HepG2 (cell line): Measurements from ENCODE around the gene TBC1D1. TPM values are rescaled to one million over a fixed set of nuclear protein-coding genes. Genes with fewer than 3 reads are reported as not detected.

Source experiments
- ATAC-seq: fragments of 200-7000 bp; cut with Tn5 transposase; 3 replicates; pipeline ENCODE4 v1.9.1; 2020; ENCODE audit warnings: mild to moderate bottlenecking, moderate library complexity
- BruUV-seq: library from RNA; stranded (reverse); fragments of 400-500 nt; replicated peaks from 2 replicates; lab custom pipeline; 2021; lab: Mats Ljungman, UMichigan
- CTCF ChIA-PET: fragments of 300-600 bp; formaldehyde crosslinking; extraction: SDS; loops from one replicate; lab custom pipeline; 2021; ENCODE audit warnings: low total read pairs, inconsistent platforms, low intra/inter-chr PET ratio; lab: Yijun Ruan, JAX
- POLR2A ChIA-PET: fragments of 350-600 bp; sonication (Branson Sonifier 250); formaldehyde crosslinking; loops from one replicate; lab custom pipeline; 2020; ENCODE audit warnings: antibody characterized with exemption, inconsistent platforms; lab: Yijun Ruan, JAX
- DNase-seq: peaks from one replicate; pipeline ENCODE4 v3.0.0-alpha.2; 2015; ENCODE audit warnings: low spot score
- FAIRE-seq: peaks from 3 replicates; lab custom pipeline; 2011; peaks lifted over from hg19 to GRCh38; lab: Jason Lieb, UNC
- H2AFZ ChIP-seq: one replicate; pipeline ENCODE4 v1.6.1; 2011; ENCODE audit warnings: low read length, inconsistent platforms
- H3K27ac ChIP-seq: fragments of 300-600 bp; 3 replicates; pipeline ENCODE4 v1.8.0; 2011; ENCODE audit warnings: mixed run types, mild to moderate bottlenecking, mixed read lengths, low read length, inconsistent platforms; ENCODE audit not compliant: insufficient read depth; ENCODE audit errors: extremely low read length
- H3K27me3 ChIP-seq, 2 experiments: fragments of 200-600 bp in 1 of 2; 2 replicates in 1 of 2; 3 replicates in 1 of 2; pipeline versions ENCODE4 v1.6.0 to v1.8.0; 2011; ENCODE audit warnings: low read length in 2 of 2, mild to moderate bottlenecking in 2 of 2, moderate library complexity in 2 of 2, inconsistent platforms in 1 of 2; ENCODE audit not compliant: insufficient read depth in 2 of 2, control insufficient read depth in 1 of 2
- H3K36me3 ChIP-seq, 2 experiments: fragments of 200-600 bp in 1 of 2; replicated peaks in 1 of 2; 2 replicates in 1 of 2; 3 replicates in 1 of 2; pipeline versions ENCODE4 v1.5.1 to v1.8.0; 2011; ENCODE audit warnings: low read length in 2 of 2, inconsistent platforms in 1 of 2; ENCODE audit not compliant: insufficient read depth in 2 of 2, control insufficient read depth in 1 of 2
- H3K4me1 ChIP-seq: 2 replicates; pipeline ENCODE4 v1.5.1; 2012; ENCODE audit warnings: low read length, inconsistent platforms; ENCODE audit not compliant: insufficient read depth
- H3K4me2 ChIP-seq: 2 replicates; pipeline ENCODE4 v1.6.0; 2011; ENCODE audit warnings: low read depth, low read length, inconsistent platforms
- H3K4me3 ChIP-seq, 3 experiments: fragments of 200-600 bp in 1 of 3; sonication (generic), shearing (Covaris generic) in 1 of 3; replicated peaks in 1 of 3; 2 replicates each; pipeline ENCODE4 v1.5.1; 2011 to 2016; ENCODE audit warnings: low read length in 3 of 3, inconsistent platforms in 2 of 3, low read depth in 2 of 3, mild to moderate bottlenecking in 2 of 3, control low read depth in 1 of 3, mixed read lengths in 1 of 3; ENCODE audit not compliant: insufficient read depth in 1 of 3
- H3K79me2 ChIP-seq: one replicate; pipeline ENCODE4 v1.6.1; 2011; ENCODE audit warnings: low read length, inconsistent platforms; ENCODE audit not compliant: insufficient read depth
- H3K9ac ChIP-seq: 2 replicates; pipeline ENCODE4 v1.6.0; 2011; ENCODE audit warnings: mild to moderate bottlenecking, low read depth, low read length, inconsistent platforms; ENCODE audit not compliant: insufficient read depth
- H3K9me3 ChIP-seq: 2 replicates; pipeline ENCODE4 v1.5.1; 2012; ENCODE audit warnings: mild to moderate bottlenecking, low read length
- H4K20me1 ChIP-seq: 2 replicates; pipeline ENCODE4 v1.6.0; 2011; ENCODE audit warnings: inconsistent platforms, mild to moderate bottlenecking, low read length, moderate library complexity; ENCODE audit not compliant: insufficient read depth
- DPF2 ChIP-seq: sonication (generic); formaldehyde crosslinking; IDR thresholded peaks from 2 replicates; pipeline ENCODE4 v1.4.0; 2020; ENCODE audit warnings: mild to moderate bottlenecking, low read depth, missing genetic modification reagents, borderline replicate concordance
- FOSL2 ChIP-seq: sonication (generic); formaldehyde crosslinking; IDR thresholded peaks from 2 replicates; pipeline ENCODE4 v1.4.0; 2020; ENCODE audit warnings: missing genetic modification reagents
- HHEX ChIP-seq: IDR thresholded peaks from 2 replicates; pipeline ENCODE4 v1.6.1; 2016; ENCODE audit warnings: control low read depth
- KLF16 ChIP-seq, 2 experiments: sonication (generic) in 1 of 2; formaldehyde crosslinking in 1 of 2; IDR thresholded peaks; 2 replicates each; pipeline versions ENCODE4 v1.6.1 to v1.8.0; 2016 to 2023; ENCODE audit warnings: missing genetic modification reagents in 2 of 2, missing compliant biosample characterization in 1 of 2
- SOX13 ChIP-seq, 3 experiments: fragments of 450-650 bp in 1 of 3; sonication (generic) in 1 of 3; formaldehyde crosslinking in 1 of 3; IDR thresholded peaks in 2 of 3; conservative IDR thresholded peaks in 1 of 3; 2 replicates each; pipeline versions ENCODE4 v1.5.0 to v1.6.1; 2016 to 2020; ENCODE audit warnings: antibody characterized with exemption in 1 of 3, mild to moderate bottlenecking in 1 of 3, missing compliant biosample characterization in 1 of 3, missing genetic modification reagents in 1 of 3, moderate library complexity in 1 of 3
- SRF ChIP-seq: IDR thresholded peaks from 2 replicates; pipeline ENCODE4 v1.6.1; 2011; ENCODE audit warnings: mild to moderate bottlenecking, low read depth, low read length, moderate library complexity
- TBL1XR1 ChIP-seq: fragments of 150-350 bp; IDR thresholded peaks from 2 replicates; pipeline ENCODE4 v1.6.1; 2014; ENCODE audit warnings: borderline replicate concordance, low read length; ENCODE audit not compliant: partially characterized antibody
- U2AF1 ChIP-seq: fragments of 200-400 bp; formaldehyde crosslinking; optimal IDR thresholded peaks from 2 replicates; pipeline ENCODE3; 2017; ENCODE audit warnings: mild to moderate bottlenecking, low read depth, low read length
- ZKSCAN8 ChIP-seq: IDR thresholded peaks from 2 replicates; pipeline ENCODE4 v1.6.1; 2016; ENCODE audit warnings: borderline replicate concordance, missing genetic modification reagents, missing compliant biosample characterization
- ZNF12 ChIP-seq: sonication (generic); formaldehyde crosslinking; IDR thresholded peaks from 2 replicates; pipeline ENCODE4 v1.5.0; 2020; ENCODE audit warnings: missing genetic modification reagents
- ZNF275 ChIP-seq: sonication (generic); formaldehyde crosslinking; IDR thresholded peaks from 2 replicates; pipeline ENCODE4 v1.8.0; 2022; ENCODE audit warnings: missing genetic modification reagents, mild to moderate bottlenecking, inconsistent platforms, borderline replicate concordance
- ZNF30 ChIP-seq: sonication (generic); formaldehyde crosslinking; IDR thresholded peaks from 2 replicates; pipeline ENCODE4 v1.5.0; 2020; ENCODE audit warnings: mild to moderate bottlenecking, missing genetic modification reagents
- WGBS: methylation state at CpG from one replicate; pipeline ENCODE4 v1.1.6; 2017; ENCODE audit warnings: low lambda C conversion rate; 5-methylcytosine and 5-hydroxymethylcytosine counted together
- in situ Hi-C: cut with HindIII; loops from 2 replicates; pipeline ENCODE4 v1.10.0; 2017; ENCODE audit warnings: low pct_unique_long_range_greater_than_20kb; ENCODE audit not compliant: extremely low pct_ligation_motif_present
- intact Hi-C: fragments of 100-400 bp; cut with micrococcal nuclease; formaldehyde crosslinking; loops from one replicate; pipeline ENCODE4 v1.10.0; 2022; ENCODE audit not compliant: unreplicated experiment
- polyA plus RNA-seq, 8 experiments: library from polyadenylated mRNA; depleted of rRNA in 3 of 8; stranded (reverse) in 7 of 8; unstranded in 1 of 8; fragments of >200 nt; fragmentation: Illumina TruSeq in 4 of 8; extraction: Trizol in 4 of 8; gene quantifications; 2 replicates each; pipeline versions ENCODE4 v1.2.1 to v1.2.3, GENCODE V29; 2011 to 2016; ENCODE audit warnings: low read depth in 4 of 8, missing spikeins in 1 of 8, mixed read lengths in 1 of 8; ENCODE audit not compliant: insufficient read depth in 1 of 8
- total RNA-seq, 5 experiments: library from RNA; depleted of rRNA; stranded (reverse); fragments of >200 nt; fragmentation: Illumina TruSeq; extraction: Trizol; gene quantifications; 2 replicates each; pipeline ENCODE4 v1.2.3, GENCODE V29; 2016; ENCODE audit warnings: low read depth in 1 of 5
- TF ChIP-seq, protein P1 (sequence below): sonication (generic); formaldehyde crosslinking; IDR thresholded peaks from 2 replicates; pipeline ENCODE4 v1.4.0; 2020; ENCODE audit warnings: missing genetic modification reagents
- TF ChIP-seq, protein P2 (sequence below): sonication (generic); formaldehyde crosslinking; IDR thresholded peaks from 2 replicates; pipeline ENCODE4; 2020; ENCODE audit warnings: missing genetic modification reagents, mild to moderate bottlenecking, borderline replicate concordance

The TBC1D1 gene
- total and polyA plus RNA-seq, 2 of the 13 experiments (the other 11 are each of a cell fraction or from before 2014, with no cell fraction given): 37.3 to 62.8 TPM

- ChIA-PET POLR2A (no interaction called here), CTCF (no interaction called here)
- Histone ChIP-seq H3K9me3 (no peaks in the 10 kb centered on the region), H3K36me3 (no peaks in the 10 kb centered on the region), H3K4me1 (no peaks in the 10 kb centered on the region), H3K4me3 (no peak overlapping the region), H3K79me2 (no peaks in the 10 kb centered on the region), H3K27me3 (no peaks in the 10 kb centered on the region; a peak in 1 of 5 replicates), H3K9ac (no peak overlapping the region), H3K4me2 (no peak overlapping the region), H3K27ac (no peak overlapping the region), H2AFZ (no peak overlapping the region), H4K20me1 (no peaks in the 10 kb centered on the region)
- no peak for DNase-seq
- WGBS: 56% methylated on average over 8 of the region's 8 CpGs
- TF ChIP-seq DPF2 (no peak), ZNF275 (no peak), KLF16 (CRISPR knock-in tag; IDR thresholded peaks at IDR 0.05) (no peak), ZNF30 (no peak), U2AF1 (no peak), TBL1XR1 (no peak), FOSL2 (peak; percentile 44)
- no TSS peak for BruUV-seq
- ATAC-seq: no peak
- no peak for FAIRE-seq
- in situ Hi-C loops: no loop called here
- intact Hi-C loops: no loop called here
Measured at GRCh38 chr4:37934096-37934495, 43.2 kb downstream of the TBC1D1 start.

- no peaks in the 10 kb centered on the region for H3K36me3 ChIP-seq
- no TSS peak for BruUV-seq
- WGBS: 8% methylated on average over 3 of the region's 3 CpGs
- no peak overlapping the region for H3K27ac ChIP-seq
- H3K9ac ChIP-seq: no peak overlapping the region
- in situ Hi-C loops: no loop called here
- no peak overlapping the region for H2AFZ ChIP-seq
- no peaks in the 10 kb centered on the region for H3K79me2 ChIP-seq
- H4K20me1 ChIP-seq: no peaks in the 10 kb centered on the region
- intact Hi-C loops: no loop called here
- no peak overlapping the region for H3K4me3 ChIP-seq
- POLR2A ChIA-PET: no interaction called here
- ATAC-seq (no peak), DNase-seq (no peak), FAIRE-seq (no peak)
- no peaks in the 10 kb centered on the region; a peak in 1 of 5 replicates for H3K27me3 ChIP-seq
- no peaks in the 10 kb centered on the region for H3K4me1 ChIP-seq
- CTCF ChIA-PET: no interaction called here
- no peaks in the 10 kb centered on the region for H3K9me3 ChIP-seq
- no peak overlapping the region for H3K4me2 ChIP-seq
- no peak for TF ChIP-seq ZKSCAN8
- TF ChIP-seq SRF: no peak
- TF ChIP-seq HHEX (CRISPR knock-in tag): no peak
- peak; percentile 88 for TF ChIP-seq ZNF12 (CRISPR knock-in tag)
- TF ChIP-seq, protein P1, sequence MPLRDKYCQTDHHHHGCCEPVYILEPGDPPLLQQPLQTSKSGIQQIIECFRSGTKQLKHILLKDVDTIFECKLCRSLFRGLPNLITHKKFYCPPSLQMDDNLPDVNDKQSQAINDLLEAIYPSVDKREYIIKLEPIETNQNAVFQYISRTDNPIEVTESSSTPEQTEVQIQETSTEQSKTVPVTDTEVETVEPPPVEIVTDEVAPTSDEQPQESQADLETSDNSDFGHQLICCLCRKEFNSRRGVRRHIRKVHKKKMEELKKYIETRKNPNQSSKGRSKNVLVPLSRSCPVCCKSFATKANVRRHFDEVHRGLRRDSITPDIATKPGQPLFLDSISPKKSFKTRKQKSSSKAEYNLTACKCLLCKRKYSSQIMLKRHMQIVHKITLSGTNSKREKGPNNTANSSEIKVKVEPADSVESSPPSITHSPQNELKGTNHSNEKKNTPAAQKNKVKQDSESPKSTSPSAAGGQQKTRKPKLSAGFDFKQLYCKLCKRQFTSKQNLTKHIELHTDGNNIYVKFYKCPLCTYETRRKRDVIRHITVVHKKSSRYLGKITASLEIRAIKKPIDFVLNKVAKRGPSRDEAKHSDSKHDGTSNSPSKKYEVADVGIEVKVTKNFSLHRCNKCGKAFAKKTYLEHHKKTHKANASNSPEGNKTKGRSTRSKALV (CRISPR knock-in tag): no peak
- TF ChIP-seq SOX13 (IDR thresholded peaks at IDR 0.05): no peak
- no peak for TF ChIP-seq SOX13 (CRISPR knock-in tag; conservative IDR thresholded peaks at IDR 0.05 in 1 of 2, IDR thresholded peaks at IDR 0.05 in 1 of 2)
- TF ChIP-seq, protein P2, sequence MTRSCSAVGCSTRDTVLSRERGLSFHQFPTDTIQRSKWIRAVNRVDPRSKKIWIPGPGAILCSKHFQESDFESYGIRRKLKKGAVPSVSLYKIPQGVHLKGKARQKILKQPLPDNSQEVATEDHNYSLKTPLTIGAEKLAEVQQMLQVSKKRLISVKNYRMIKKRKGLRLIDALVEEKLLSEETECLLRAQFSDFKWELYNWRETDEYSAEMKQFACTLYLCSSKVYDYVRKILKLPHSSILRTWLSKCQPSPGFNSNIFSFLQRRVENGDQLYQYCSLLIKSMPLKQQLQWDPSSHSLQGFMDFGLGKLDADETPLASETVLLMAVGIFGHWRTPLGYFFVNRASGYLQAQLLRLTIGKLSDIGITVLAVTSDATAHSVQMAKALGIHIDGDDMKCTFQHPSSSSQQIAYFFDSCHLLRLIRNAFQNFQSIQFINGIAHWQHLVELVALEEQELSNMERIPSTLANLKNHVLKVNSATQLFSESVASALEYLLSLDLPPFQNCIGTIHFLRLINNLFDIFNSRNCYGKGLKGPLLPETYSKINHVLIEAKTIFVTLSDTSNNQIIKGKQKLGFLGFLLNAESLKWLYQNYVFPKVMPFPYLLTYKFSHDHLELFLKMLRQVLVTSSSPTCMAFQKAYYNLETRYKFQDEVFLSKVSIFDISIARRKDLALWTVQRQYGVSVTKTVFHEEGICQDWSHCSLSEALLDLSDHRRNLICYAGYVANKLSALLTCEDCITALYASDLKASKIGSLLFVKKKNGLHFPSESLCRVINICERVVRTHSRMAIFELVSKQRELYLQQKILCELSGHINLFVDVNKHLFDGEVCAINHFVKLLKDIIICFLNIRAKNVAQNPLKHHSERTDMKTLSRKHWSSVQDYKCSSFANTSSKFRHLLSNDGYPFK (CRISPR knock-in tag): no peak
Measured at GRCh38 chr4:37934609-37935008, 43.7 kb downstream of the TBC1D1 start.
